GM04503 (cell line): ENCODE measurements around the gene RAB6B.

Source experiments
- DNase-seq: peaks from one replicate; pipeline ENCODE4 v3.0.0-alpha.2; 2012; ENCODE audit warnings: low read depth

RAB6B gene

DNA sequence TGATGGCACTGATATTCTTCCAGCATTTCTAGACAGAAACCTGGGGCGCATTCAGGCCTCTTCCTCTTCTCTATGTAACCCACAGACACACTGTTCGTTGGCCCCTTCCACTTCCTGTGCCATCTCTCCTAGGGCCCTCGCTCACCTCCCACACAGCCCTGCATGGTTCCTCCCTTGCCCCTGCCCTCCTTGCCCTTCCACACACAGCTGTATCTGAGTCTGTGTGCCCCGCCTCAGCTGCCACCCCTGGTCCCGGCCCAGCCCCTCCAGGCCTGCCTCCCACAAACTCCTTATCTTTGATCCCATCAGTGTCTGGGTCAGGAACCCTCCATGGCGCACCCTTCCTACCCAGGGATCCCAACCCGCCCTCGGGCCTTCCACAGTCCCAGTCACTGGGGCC lies 37.9 kb downstream of the RAB6B start:
- no peak for DNase-seq

DNA sequence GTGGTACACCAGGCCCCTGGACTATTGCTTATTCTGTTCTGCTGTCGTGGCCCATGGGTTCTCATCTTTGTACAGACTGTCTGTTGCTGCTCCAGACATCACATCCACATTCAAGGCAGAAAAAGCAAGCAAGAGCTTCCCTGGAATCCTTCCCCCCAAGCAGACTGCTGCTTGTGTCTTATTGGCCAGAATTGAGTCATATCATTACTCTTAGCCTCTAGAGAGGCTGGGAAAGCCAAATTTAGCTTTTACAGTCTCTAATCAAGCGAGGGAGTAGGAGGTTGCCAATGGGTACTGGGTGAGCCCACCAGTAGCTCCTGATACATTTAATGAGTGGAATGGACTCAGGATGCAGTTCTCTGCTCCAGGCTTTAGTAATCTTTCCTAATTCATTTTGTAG lies 39.4 kb downstream of the RAB6B start:
- peak; percentile 3 for DNase-seq

DNA sequence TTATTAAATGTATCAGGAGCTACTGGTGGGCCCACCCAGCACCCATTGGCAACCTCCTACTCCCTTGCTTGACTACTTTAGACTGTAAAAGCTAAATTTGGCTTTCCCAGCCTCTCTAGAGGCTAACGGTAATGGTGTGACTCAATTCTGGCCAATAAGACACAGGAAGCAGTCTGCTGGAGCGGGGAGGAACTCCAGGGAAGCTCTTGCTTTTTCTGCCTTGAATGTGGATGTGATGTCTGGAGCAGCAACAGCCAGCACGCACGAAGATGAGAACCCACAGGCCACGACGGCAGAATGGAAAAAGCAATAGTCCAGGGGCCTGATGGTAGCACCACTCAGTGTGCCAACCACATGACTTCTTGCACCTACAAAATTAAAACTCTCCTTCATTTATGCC lies 39.9 kb downstream of the RAB6B start:
- DNase-seq: no peak

DNA sequence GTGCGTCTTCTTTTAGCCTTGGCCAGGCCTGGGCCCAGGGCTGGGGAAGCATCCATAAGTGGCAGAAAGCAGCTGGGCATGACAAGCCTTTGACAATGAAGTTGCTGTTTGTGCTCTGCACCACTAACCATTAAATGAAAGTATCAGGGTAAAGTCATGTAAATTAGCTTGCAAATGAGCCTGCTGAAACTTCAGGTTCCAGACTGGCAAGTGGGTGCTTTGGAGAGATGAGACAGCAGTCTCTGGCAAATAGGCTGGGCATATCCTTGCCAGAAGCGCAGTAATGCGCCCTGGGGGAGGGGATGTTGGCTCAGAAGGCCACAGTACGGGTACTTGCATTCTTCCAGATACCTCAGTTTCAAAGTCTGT lies 40.7 kb downstream of the RAB6B start:
- no peak for DNase-seq

DNA sequence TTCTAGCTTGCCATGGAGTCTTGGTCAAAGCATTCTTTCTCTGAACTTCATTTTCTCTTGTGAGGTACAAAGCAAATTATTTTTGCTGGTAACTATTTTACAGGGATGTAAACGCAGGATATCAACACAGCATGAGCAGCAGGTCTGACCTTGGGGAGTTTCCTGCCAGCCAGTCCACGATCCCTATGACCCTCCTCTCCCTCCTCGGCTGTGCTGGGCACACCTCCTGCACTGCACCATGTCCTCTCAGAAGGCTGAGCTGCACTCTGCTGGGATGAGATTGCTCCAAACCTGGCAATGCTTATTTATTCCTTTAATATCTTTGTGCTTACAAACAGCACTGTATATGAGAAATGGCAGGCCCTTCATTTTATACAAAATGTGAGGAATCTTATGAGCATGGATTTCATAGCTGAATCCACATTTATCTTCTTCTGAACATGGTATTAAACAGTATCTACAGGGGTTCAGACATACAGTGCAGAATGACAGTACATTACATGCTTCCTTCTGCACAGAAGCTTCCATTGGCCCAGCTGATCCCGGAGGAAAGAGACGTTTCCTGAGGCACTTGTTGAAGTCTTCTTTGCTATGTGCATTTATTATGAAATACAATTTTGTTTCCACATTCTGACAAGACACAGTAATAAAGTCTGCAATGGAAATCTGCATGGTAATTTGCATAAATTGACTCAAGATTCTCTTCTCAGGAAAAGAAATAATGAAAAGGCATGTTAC lies 41.2 kb downstream of the RAB6B start:
- DNase-seq: no peak

DNA sequence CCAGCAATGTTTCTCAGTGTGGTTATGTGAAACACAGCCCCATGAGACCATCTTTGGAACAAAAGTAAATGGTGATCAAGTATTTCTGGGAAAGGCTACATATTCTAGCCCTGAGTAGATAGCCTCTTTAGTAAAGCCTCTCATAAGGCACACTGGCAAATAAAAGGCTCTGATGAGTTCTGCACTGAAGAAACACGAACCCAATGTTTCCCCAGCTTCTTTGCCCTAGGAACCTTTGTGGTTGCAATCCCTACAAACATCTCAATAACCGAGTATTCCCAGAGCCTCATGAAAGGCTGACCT lies 41.8 kb downstream of the RAB6B start:
- no peak for DNase-seq

DNA sequence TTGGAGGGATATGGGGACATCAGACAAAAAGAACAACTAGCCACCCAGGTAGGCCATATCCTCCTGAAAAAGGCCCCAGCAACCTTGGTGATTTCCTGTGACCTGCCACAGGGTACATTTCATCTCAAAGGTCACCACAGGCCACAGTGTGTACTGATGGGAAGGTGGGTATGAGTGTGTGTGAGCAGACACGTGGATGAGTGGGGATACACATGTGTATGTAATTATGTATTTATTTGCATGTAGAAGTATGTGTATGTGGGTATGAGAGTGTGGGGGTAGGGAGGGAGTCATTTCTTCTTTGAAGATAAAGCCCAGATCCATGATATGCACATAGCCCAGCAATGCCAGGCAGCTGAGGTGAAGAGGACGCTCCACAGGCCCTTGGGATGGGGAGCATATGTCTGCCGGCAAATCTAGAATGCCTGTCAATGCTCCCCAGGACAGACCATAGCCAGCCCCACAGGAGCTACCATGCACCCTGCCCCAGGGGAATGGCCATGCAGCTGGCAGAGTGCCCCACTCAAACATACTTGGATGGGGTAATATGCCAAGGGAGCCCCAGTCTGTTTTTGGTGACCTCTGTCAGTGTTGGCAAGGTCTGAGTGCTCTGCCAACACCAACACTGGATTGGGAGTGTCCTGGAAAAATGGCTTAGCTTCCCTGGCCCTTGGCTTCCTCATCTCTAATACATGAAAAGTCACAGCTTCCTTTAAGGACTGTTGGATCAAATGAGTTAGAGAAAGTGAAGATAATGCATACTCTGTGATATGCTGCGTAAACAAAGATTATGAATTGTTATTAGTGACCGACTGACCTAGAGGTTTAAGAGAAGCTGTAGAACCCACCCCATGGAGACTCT lies 42.4 kb downstream of the RAB6B start:
- DNase-seq: no peak

DNA sequence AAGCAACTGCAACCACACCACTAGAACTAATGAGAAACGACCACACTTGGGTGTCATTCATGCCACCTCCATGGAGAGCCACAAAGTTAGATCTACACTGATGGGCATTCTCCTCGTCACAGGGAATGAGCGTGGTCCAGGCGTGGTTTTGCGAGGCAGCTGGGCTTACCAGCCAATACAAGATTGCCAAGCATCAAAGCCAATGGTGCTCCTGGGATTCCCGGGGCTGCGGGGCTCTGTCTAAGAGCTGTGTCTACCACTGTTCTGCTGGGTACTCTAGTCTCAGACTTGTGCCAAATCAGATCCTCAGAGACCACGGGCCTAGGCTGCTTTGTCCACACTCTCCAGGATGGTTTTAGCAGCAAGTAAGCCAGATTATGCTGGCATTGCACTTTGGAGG lies 43.8 kb downstream of the RAB6B start:
- DNase-seq: no peak

DNA sequence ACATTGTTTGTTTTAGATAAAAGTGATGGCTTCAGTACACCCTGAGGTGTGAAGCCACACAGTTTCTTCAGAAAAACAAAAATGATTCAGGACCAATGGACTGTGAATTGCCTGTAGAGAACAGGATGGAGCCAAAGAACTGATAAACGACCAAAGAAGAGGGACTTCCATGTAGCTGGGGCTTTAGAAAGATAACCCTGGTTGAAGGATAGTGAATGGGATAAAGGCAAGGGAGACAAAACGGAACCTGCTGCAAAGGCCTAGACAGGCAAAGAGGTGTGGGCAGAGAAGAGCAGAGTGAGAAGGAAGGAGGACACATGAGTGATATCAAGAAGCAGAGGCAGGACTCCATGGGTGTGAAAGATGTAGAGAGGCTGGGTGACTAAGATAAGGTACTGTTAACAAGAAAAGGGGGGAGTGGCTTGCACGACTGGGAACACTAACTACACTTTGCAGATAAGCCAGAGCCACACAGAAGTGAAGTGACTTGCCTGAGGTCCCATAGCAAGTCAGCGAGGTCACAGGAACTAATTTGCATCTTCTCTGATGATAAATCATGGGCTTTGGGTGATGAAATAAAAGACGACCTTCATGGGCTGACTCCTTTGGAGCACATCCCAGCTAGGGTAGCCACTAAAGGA lies 44.3 kb downstream of the RAB6B start:
- no peak for DNase-seq

DNA sequence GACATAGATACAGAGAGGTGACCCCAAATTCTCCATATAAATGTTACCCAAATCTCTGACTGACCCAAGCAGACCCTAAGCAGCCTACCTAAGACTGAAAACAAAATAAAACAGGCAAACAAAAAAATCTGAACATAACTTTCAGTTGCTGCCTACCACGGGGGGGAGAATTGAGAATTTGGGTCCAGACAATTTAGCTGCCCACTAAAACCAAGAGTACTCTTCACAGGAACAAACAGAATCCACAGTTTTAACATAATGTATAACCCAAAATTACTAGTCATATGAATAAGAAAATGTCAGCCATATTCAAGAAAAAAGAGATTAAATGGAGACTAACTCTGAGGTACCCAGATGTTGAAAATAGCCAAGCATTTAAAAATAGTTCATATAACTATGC lies 45.6 kb downstream of the RAB6B start:
- DNase-seq: no peak

DNA sequence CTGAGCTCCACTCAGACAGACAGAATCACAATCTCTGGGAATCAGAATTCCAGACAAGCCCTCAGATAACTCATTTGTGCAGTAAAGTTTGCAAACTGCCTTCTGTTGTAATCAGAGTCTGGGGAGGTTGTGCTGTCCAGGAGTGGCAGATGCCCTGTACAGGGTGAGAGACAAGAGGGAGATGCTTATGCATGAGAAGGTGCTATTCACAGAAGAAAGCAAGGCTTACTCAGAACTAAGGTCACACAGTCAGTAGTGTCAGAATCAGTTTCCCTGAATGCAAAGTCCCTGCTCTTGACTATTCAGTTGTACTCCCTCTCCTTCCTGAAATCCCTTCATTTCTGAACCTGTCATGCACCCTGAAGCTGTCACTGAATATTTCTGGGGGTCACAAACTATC lies 46.3 kb downstream of the RAB6B start:
- DNase-seq: no peak

DNA sequence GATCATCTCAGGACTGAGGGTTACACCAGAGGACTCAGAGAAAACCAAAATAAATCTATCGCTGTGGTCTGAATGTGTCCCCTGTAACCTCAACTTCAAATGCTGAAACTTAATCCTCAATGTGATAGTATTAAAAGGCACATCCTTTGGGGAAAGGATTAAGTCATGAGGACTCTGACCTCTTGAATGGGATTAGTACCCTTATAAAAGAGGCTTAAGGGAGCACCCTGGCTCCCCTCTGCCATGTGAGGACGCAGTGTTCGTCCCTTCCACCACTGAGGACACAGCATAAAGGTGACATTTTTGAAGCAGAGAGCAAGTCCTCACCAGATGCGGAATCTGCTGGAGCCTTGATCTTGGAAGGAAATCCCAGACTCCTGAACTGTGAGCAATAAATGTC lies 50.6 kb downstream of the RAB6B start:
- DNase-seq: no peak

DNA sequence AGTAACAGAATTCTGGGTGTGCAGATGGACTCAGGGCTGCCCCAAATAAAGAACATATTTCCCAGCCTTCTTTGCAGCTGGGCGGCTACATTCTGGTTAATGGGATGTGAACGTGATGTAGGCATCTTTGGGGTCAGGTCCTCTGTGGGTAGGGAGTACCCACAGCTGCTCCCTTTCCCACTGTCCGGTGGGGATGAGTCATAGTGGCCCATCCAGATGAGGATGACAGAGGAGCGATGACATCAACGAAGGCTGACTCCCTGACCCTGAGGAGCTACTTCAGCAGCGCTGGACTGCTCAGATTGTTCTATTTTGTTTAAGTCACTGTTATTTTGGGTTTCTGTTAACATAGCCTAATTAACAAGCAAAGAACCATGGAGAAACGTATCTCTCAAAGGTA lies 52.0 kb downstream of the RAB6B start:
- no peak for DNase-seq

DNA sequence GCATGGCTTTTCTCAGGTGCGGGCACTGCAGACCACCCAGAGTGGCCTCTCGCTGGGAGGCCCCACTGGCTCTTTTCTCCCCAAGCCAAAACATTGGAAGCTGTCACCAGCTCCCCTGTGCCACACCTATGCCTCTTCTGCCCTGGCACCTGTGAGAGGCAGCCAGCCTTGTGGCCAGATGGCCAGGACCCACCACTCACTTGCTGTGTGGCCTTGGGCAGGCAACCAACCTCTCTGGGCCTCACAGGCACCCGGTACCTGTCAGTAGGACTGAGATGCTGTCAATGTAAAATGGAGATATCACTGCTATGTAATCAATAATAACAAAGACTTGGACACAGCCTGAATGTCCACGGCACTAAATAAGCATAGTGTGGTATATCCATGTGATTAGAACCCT lies 53.5 kb downstream of the RAB6B start:
- no peak for DNase-seq

DNA sequence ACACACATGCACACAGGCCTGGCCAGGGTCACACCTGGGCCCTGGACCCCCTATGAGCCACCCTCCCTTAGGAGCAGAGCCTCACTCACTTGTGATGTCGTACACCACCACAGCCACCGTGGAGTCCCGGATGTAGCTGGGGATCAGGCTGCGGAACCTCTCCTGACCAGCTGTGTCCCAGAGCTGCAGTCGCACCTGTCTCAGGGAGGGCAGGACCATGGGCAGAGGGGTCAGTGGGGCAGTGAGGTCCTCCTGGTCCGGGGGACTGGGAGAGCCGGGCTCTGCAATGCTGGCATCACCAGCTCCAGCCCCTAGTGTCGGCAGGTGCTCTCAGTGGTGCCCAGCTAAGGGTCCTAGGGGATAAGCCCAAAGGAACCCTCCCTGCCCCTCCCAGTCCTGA lies 54.5 kb downstream of the RAB6B start:
- DNase-seq: no peak

DNA sequence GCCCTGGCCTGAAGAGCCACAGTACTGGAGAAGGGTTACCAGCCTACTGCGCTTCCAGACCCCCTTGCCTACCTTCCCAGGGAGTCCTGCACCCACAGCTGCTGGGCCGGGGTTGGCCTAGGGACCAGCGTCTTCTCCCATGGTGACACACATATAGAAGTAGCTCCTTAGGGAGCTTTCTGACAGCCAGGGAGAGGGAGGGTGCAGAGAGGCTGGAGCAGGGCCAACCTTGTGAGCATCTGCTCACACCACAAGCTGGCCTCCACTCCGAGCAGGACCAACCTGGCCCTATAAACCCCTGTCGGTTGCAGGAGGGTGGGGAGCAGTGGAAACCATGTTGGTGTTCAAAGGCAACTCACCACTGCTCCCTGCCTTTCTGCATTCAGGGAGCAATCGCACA lies 54.9 kb downstream of the RAB6B start:
- DNase-seq: no peak

DNA sequence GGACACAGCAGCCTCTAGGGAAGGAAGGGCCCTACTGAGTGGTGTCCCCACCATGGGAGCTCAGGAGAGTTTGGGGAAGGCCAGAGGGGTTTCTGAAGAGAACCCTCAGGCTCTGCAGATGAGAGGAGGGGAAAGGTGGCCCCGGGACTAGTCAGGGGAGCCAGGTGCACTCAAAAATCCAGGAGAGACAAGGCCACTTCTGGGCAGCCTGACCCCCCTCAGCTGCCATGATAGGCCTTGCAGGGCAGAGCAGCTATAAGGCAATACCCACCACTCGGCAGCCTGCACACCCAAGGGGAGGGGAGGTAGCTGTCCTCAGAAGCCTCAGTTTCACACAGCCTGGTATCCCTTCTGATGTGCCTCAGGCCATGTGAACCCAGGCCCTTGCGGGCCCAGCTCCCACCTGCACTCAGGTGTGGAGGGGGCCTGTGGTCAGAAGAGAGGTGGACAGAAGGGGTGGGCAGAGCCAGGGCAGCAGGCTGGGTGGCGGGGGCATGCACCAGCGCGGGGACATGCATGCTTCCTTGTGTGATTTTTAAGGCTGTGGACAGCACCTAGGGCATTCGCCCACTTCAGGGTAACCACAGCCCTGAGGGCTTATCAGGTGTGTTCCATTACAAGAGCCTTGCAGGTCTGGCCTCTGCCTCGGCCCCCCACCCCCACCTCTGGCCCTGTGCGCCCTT lies 55.5 kb downstream of the RAB6B start:
- DNase-seq: no peak

DNA sequence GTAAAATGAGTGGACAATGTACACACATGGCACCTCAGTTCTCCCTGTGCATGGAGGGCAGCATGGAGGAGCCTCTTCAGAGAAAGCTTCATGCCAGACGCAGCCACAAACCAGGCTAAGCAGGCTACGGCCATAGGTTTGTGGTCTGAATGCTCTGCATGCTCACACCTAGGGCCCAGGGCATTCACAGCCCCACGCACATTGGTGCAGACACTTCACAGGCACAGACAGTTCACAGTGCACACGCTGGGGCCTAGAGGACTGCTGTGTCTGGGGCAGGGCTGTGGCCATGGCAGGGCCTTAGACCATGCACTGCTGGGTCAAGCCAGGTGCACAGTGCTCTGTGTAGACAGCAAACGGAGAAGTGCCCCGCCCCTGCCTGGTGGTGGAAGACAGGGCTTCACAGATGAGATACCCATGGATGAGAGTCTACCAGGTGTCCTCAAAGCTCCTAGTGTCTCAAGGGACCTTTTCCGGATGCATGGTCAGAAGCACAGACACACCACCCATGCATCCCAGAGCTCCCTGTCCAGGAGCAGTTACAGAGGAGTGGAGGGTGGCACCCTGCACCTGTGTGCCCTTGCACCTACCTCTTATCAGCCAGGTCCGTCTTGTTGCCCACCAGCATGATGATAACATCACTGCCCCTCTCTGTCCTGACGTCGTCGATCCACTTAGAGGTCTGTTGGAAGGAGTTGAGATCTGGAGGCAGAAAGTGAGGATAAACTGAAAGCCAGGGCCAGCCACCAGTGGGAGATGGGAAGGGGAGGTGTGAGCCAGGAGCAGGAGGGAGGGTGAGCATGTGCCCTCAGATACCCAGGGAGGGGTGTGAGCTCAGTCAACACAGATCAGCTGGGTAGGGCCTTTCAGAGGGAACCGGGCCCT lies 56.5 kb downstream of the RAB6B start:
- no peak for DNase-seq

DNA sequence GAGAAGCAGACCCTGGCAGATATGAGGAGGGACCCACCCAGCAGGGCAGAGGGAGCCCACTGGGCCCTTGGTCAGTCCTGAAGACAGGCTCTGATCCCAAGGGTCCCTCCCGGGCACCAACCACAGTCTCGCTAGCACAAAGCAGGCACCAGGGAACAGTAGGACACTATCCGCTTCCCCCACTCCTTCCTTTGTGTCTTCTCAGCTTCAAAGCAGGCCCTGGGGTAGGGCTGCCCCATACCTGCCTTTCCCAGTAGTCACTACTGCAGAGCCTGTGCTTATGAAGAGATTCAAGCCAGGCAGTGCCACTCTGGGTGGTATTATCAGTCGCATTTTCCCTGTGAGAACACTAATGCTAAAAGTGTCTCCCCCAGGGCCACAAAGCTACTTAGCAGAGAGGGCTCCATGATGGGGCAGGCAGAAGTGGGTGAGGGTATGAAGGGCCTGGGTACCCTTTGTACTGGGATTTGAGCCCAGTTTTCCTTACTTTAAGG lies 57.3 kb downstream of the RAB6B start:
- no peak for DNase-seq

DNA sequence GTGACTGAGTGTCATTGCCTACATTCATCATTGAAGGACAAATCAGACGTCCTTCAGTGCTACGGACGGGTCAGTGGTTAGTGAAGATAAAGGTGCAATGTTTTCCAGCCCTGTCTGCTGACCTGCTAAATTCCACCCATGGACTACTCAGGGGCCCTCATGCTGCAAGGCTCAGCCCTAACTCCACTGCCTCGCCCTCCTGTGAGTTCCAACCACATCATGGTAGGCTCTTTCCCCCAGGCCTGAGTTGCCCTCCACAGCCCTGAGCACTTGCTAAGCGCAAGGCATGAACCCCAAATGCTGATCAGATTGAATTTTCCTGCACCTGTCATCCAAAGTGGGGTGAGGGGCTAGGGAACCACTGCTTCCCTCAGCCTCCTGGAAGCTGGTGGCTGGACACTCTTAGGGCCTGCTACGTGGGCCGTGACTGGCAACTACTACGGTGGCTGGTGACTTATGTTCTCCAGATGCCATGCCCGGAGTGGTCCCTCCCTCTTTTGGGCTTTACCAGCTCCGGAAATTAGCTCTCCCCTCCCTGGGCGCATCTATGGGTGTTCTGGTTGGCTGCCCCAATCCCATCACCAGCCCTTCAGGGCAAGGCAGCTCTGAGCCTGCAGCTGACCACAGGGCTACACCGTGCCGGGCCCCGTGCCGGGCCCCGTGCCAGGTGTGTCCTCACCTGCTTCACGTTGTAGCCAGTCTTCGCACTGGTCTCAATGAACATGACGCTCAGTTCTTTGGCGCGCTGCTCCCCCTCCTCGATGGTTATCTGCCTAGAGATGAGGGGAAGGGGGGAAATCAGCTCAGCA lies 58.0 kb downstream of the RAB6B start:
- no peak for DNase-seq
